Immature natural killer cell (primary cell): Measurements from ENCODE around the gene CHST15. TPM values are rescaled to one million over a fixed set of nuclear protein-coding genes. Genes with fewer than 3 reads are reported as not detected.

Experiments
- DNase-seq, 3 donors: peaks; one replicate each; pipeline ENCODE4 v3.0.0; 2022; ENCODE audit warnings: mixed read lengths in 1 of 3
- H3K27ac Mint-ChIP-seq, 6 donors: one replicate each; pipeline ENCODE4 v1.8.0; 2020; ENCODE audit warnings: mixed read lengths in 6 of 6, mild to moderate bottlenecking in 5 of 6, inconsistent platforms in 4 of 6, moderate library complexity in 3 of 6
- H3K27me3 Mint-ChIP-seq, 3 donors: one replicate each; pipeline ENCODE4 v1.8.0; 2020 to 2021; ENCODE audit warnings: low read depth in 3 of 3, mild to moderate bottlenecking in 3 of 3, mixed read lengths in 3 of 3, moderate library complexity in 3 of 3, inconsistent platforms in 1 of 3
- H3K36me3 Mint-ChIP-seq, 3 donors: one replicate each; pipeline ENCODE4 v1.8.0; 2020; ENCODE audit warnings: mixed read lengths in 3 of 3, inconsistent platforms in 2 of 3, mild to moderate bottlenecking in 2 of 3
- H3K4me1 Mint-ChIP-seq, 2 donors: one replicate each; pipeline ENCODE4 v1.8.0; 2020; ENCODE audit warnings: inconsistent platforms in 2 of 2, mild to moderate bottlenecking in 2 of 2, mixed read lengths in 2 of 2, moderate library complexity in 1 of 2
- H3K4me3 Mint-ChIP-seq, 5 donors: one replicate each; pipeline ENCODE4 v1.8.0; 2020; ENCODE audit warnings: mild to moderate bottlenecking in 5 of 5, mixed read lengths in 5 of 5, inconsistent platforms in 3 of 5, moderate library complexity in 3 of 5
- H3K9me3 Mint-ChIP-seq, 6 donors: one replicate each; pipeline ENCODE4 v1.8.0; 2020; ENCODE audit warnings: mild to moderate bottlenecking in 6 of 6, mixed read lengths in 6 of 6, inconsistent platforms in 4 of 6, moderate library complexity in 3 of 6
- polyA plus RNA-seq, 3 donors: library from polyadenylated mRNA; unstranded; fragments of 300-500 nt; fragmentation: Illumina TruSeq; gene quantifications; one replicate each; pipeline ENCODE4 v1.2.3, GENCODE V29; 2021

Gene CHST15
- polyA plus RNA-seq, 3 donors from 2014 or later: 0.07 to 0.20 (median 0.08) TPM

DNA sequence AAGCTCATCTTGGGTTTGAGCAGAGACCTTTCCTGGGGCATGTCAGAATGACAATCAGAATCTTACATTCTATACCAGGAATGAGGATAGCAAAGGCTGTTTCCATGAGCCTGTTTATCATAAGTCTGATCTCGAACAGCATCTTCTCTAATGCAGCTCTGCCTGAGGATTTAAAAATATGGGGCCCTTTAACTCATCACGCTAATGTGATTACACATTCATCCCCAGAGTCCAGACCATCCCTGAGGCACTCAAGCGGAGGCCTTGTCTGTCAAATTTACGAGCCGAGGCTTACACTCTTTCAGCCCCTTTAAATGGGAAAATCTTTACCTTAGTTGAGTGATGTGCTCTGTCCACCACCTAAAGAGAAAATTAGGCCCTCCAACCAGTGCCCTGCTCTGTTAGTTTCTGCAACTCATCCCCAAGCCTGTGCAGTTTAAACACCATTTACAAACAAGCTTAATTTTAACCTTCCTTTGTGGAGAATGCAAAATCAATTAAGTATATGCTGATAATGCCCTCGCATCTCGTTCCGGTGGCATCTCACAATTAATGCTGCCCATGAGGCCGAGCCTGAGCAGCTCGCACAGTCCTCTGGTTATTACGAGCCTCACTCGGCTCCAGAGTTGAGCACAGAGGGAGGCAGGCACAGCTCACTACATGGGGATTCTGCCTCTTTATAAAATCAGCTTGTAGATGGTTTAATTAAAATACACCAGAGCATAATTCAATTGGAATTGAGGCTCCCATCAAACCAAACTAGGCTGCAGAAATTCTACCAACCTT, 16.0 kb downstream of the CHST15 start:
- Mint-ChIP-seq H3K27me3 (peaks cover 0 to 14% (median 2%) of the 10 kb centered on the region in 3 donors), H3K9me3 (no peaks in the 10 kb centered on the region), H3K4me1 (peaks cover 0 to 6% of the 10 kb centered on the region in 2 donors), H3K36me3 (no peaks in the 10 kb centered on the region), H3K4me3 (no peak overlapping the region), H3K27ac (no peak overlapping the region)
- no peak for DNase-seq

DNA sequence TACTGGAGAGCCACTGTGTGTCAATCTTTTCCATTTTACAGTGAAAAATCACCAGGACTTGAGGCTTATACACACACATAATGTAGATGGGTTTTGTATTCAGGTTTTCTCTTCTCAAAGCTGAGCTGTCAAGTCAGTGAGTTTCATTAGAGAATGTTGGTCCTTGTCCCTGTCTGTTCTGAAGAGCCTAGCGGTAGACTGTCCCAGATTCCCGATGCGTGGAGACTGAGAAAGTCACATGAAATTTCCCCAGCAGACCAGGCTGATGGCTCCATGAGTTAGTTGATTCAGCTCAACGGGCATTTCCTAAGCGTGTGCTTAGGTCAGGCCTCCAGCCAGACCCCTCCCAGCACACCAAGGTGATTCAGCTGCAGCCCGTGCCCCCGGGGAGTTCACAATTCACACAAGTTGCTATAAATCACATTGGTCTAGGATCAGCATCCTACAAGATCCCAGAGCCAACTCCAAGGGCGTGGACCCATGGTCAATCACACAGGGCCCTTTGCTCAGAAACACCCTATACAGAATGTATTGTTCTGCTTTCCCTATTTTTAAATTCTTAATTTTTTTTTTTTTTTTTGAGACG, 17.2 kb downstream of the CHST15 start:
- Mint-ChIP-seq H3K4me1 (peaks cover 0 to 6% of the 10 kb centered on the region in 2 donors), H3K4me3 (no peak overlapping the region), H3K27ac (no peak overlapping the region), H3K36me3 (no peaks in the 10 kb centered on the region), H3K27me3 (peaks cover 0 to 12% (median 2%) of the 10 kb centered on the region in 3 donors), H3K9me3 (no peaks in the 10 kb centered on the region)
- DNase-seq: no peak

DNA sequence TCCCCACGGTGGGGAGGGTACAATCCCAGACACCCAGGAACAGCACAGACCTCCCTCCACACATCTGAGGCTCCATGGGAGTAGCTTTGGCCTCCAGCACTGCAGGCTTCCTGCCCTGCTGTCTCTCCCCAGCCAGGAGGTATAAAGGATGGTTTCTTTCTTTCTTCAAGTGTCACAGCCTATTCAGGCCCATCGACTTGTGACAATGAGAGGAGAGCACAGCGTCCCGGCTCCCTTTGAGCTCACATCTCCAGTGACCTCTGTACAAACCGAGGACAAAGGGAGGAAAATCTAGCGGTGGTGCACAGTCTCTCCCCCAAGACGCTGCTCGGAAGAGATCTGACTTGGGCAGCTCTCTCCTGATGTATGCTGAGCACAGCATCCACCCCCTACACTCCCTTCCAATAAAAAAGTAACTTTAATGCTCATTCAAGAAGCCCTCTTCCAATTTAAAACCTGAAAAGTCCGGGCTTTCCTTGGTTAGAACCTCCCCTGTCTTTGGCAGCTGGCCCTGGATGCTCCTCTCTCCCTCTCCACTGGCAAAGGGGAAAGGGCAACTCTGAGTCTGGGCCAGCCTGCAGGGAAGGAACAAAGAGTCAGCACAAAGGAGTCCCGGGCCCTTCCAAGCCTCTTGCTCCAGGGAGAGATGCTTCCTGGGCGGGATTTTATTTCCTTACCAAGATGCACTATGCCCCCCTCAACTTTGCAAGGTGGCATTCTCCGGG, 18.0 kb downstream of the CHST15 start:
- Mint-ChIP-seq H3K36me3 (no peaks in the 10 kb centered on the region), H3K27me3 (peaks cover 2 to 6% (median 3%) of the 10 kb centered on the region in 3 donors), H3K4me1 (peaks cover 0 to 6% of the 10 kb centered on the region in 2 donors), H3K27ac (no peak overlapping the region), H3K4me3 (no peak overlapping the region), H3K9me3 (no peaks in the 10 kb centered on the region)
- no peak for DNase-seq

DNA sequence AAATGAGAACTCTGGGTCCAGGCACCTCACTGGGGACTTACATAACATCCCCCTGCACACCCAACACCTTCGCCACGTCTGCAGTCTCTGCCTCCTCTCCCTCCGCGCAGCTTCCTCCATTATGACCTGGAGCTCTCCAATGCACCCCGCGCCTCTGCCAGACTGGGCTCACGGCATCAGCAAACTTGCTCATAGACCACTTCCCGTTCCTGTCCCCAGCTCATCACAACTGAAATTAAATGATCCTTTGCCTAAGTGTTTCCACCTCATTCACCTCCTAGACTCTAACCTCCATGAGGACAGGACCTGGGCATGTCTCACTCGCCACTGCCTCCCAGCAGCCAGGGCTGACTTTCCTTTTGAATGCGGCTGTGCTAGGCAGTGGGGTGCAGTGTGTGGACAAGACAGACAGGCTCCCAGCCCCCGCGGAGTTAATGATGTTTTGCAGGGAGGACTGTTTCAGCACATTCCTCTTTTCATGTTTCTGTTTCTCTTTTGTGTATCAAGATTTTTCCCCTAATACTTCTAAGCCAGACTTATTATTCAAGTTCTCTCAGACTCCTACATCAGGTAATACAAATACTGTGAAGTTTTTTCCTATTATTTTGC, 18.8 kb downstream of the CHST15 start:
- peaks cover 0 to 6% of the 10 kb centered on the region in 2 donors for H3K4me1 Mint-ChIP-seq
- no peak for DNase-seq
- H3K27me3 Mint-ChIP-seq: peaks cover 2 to 6% (median 3%) of the 10 kb centered on the region in 3 donors
- H3K9me3 Mint-ChIP-seq: no peaks in the 10 kb centered on the region
- no peaks in the 10 kb centered on the region for H3K36me3 Mint-ChIP-seq
- H3K27ac Mint-ChIP-seq: peak overlapping the region in 2 of 6 donors; percentile 28 to 63
- H3K4me3 Mint-ChIP-seq: no peak overlapping the region

DNA sequence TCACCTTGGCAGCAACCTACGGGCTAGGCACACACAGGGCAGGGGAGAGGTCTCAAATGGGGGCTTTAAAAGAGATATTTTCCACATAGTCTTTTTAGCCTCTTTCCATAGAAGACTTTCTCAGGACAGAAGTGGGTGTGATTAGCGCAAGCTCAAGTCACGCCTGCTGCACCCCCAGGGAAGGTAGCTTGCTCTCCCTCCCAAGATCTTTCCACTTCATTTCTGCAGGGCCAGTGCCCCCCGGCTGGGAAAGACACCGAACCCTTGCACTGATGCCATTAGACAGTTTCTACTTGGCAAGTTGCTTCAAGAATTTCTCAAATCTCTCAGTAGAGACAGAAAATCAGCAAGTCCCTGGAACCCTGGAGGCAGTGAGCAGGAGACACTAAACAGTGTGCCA, 19.4 kb downstream of the CHST15 start:
- DNase-seq: no peak
- Mint-ChIP-seq H3K4me3 (no peak overlapping the region), H3K27ac (no peak overlapping the region), H3K36me3 (no peaks in the 10 kb centered on the region), H3K27me3 (peaks cover 2 to 6% (median 3%) of the 10 kb centered on the region in 3 donors), H3K4me1 (peaks cover 0 to 6% of the 10 kb centered on the region in 2 donors), H3K9me3 (no peaks in the 10 kb centered on the region)

DNA sequence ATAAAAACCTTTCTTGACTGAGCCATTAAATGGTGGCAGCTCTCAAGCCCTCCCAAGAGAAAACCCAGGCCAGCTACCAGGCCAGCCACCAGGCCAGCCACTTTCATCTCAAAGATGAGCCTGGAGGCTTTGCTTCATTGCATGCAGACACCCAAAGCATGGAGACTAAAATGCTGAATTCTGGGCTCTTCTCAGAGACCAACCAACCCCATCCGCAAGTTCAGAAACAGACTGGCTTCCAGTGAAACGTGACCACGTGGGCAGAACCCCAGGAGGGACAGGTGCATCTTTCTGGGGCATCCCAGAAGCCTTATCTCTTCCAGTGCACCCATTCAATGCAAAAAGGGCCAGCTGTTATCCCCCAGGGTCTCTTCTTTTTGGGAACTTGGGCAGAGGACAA, 20.9 kb downstream of the CHST15 start:
- Mint-ChIP-seq H3K4me3 (no peak overlapping the region), H3K4me1 (peaks cover 0 to 6% of the 10 kb centered on the region in 2 donors), H3K36me3 (no peaks in the 10 kb centered on the region), H3K27ac (no peak overlapping the region), H3K9me3 (no peaks in the 10 kb centered on the region), H3K27me3 (peaks cover 2 to 10% (median 3%) of the 10 kb centered on the region in 3 donors)
- DNase-seq: no peak

DNA sequence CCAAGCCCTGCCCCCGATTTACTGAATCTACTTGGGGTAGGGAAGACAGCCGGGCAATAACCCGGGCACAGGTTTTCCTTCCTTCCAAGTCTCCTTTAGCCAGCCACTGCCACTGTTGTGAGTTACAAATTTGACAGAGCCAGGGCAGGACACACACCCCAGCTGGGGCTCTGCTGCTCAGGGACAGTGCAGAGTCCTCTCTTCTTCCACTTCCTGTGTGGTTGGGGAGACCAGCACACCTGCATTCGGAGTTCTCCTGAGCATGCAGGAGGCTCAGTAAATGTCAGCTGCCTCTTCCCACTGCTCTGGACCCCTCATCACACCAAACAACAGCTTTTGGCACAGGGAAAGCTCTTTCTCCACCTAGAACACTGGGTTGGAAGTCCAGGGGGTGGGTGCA, 21.3 kb downstream of the CHST15 start:
- Mint-ChIP-seq H3K4me1 (peaks cover 0 to 6% of the 10 kb centered on the region in 2 donors), H3K36me3 (no peaks in the 10 kb centered on the region)

DNA sequence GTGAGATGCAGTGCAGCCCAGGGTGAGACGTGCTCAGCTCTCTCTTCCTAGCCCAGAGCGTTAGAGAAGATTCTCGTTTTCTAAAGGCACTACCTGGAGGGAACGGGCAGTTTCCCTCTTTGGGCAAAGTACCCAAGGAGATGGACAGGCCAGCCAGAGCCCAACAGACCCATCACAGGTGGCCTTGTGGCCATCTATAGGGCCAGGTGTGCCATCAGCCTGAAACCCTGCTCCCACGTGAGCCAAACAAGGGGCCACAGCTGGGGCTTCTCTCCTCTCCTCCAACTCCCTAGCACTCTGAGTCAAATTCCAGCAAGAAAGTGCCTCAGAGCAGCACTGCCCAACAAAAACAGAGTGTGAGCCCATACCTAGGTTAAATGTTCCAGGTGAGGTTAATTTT, 22.3 kb downstream of the CHST15 start:
- Mint-ChIP-seq H3K9me3 (no peaks in the 10 kb centered on the region), H3K4me3 (no peak overlapping the region), H3K27ac (no peak overlapping the region), H3K4me1 (peaks cover 0 to 6% of the 10 kb centered on the region in 2 donors), H3K27me3 (peaks cover 3 to 13% (median 3%) of the 10 kb centered on the region in 3 donors), H3K36me3 (no peaks in the 10 kb centered on the region)
- DNase-seq: no peak

More for the DNA sequence above, 21.3 kb downstream of the CHST15 start:
- no peak overlapping the region for H3K4me3 Mint-ChIP-seq
- DNase-seq: no peak
- H3K27ac Mint-ChIP-seq: no peak overlapping the region
- H3K27me3 Mint-ChIP-seq: peaks cover 2 to 12% (median 3%) of the 10 kb centered on the region in 3 donors
- no peaks in the 10 kb centered on the region for H3K9me3 Mint-ChIP-seq

DNA sequence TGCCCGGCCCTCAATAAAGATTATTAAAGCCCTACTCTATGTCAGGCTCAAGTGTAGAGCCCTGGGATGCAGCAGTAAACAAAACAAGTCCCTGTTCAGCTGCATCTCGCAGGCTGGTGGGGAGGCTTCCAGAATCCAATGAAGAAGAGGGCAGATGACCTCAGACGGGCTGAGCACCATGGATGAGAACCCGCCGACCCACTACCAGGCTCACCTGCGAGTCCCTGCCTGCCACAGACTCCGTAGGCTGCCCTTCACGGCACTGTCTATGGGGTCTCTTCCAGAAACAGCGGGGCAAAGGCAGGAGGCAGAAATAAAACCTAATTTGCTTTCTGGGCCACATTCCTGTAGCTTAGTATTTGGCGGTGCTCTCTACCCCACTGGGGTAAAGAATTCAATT, 22.7 kb downstream of the CHST15 start:
- Mint-ChIP-seq H3K36me3 (no peaks in the 10 kb centered on the region), H3K27ac (no peak overlapping the region), H3K9me3 (no peaks in the 10 kb centered on the region), H3K4me3 (no peak overlapping the region), H3K4me1 (peaks cover 0 to 6% of the 10 kb centered on the region in 2 donors), H3K27me3 (peaks cover 3 to 13% (median 5%) of the 10 kb centered on the region in 3 donors)
- no peak for DNase-seq

DNA sequence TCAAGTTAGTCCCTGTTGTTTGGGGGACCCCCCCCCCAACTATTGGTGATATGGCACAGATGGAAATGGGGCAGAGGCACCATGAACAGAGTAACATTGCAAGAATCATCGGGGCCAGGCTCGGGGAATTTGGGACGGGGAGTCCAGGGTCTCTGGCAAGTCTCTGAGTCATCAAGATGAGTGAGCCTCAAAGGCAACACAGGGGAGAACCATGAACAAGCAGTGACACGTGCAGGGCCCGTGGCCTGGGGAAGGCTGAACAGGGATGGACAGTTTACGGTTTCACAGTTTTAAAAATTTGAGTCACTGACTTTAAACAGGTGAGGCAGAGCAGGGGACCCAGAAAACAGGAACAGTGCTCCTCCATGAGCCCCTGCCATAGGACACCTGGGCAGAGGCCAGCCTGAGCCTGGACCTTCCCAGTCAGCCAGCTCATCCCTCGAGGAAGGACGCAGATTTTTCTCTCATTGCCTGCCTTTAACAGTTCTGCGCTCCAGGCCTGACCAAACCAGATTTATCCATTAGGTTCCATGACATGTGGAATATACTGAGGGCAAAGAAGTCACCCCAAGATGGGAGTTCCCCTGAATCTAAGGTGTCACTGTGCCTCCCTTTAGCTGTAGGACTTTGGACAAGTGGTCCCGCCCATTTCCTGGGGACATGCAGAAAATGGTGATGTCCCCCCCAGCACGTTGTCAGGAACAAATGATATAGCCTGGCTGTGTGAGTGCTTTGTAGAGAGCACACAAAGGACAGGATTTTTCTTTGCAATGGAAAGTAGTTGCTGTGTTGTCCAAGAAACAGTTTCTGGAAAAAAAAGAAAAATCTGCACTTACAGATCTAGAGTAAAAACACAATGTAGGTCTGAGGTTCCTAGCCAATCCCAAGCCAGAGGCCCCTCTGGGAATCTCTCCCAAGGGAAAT, 23.8 kb downstream of the CHST15 start:
- H3K4me1 Mint-ChIP-seq: peaks cover 0 to 4% of the 10 kb centered on the region in 2 donors
- no peak overlapping the region for H3K27ac Mint-ChIP-seq
- no peaks in the 10 kb centered on the region for H3K9me3 Mint-ChIP-seq
- no peak overlapping the region for H3K4me3 Mint-ChIP-seq
- H3K27me3 Mint-ChIP-seq: peaks cover 3 to 11% (median 5%) of the 10 kb centered on the region in 3 donors
- H3K36me3 Mint-ChIP-seq: no peaks in the 10 kb centered on the region
- no peak for DNase-seq

DNA sequence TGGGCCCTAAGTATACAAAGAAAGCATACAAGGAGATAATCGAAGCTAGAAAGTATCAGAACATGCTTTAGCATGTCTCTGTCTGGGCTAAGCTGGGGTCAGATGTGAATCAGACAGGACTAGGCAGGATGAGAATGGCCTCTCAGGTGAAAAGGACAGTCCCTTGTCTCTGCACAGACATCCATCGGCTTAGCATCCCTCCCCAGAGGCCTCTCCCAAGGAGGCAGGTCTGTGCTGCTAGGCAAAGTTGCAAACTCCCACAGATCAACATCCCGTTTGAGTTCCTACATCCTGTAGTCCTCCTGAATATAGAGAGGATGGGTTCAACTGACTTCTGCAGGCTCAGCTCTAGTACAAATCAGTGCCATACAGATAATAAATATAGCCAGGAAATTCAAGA, 24.5 kb downstream of the CHST15 start:
- Mint-ChIP-seq H3K27ac (no peak overlapping the region), H3K36me3 (no peaks in the 10 kb centered on the region), H3K4me3 (no peak overlapping the region), H3K9me3 (no peaks in the 10 kb centered on the region), H3K27me3 (peaks cover 2 to 7% (median 3%) of the 10 kb centered on the region in 3 donors), H3K4me1 (no peaks in the 10 kb centered on the region)
- DNase-seq: no peak

DNA sequence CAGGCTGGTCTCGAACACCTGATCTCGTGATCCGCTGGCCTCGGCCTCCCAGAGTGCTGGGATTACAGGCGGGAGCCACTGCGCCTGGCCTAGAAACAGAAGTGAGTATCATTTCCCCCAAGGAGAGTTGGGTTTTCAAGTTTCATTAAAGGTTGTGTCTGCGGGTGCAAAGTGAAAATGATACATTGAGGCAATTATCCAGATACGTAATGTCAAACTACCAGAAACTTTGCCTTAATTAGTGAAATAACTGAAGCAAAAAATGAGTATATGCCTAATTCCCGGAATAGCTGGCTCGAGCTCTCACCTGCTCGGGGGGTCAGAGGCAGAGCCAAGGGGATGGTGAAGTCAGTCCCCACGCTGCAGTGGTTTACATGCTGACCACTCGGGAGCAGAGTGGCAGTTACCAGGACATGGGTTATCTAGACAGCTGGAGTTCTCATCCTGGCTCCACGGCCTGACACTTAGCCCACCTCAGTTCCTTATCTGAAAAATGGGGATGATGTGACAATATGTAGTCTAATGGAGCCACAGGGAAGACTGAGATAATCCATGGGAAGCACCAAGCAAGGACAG, 25.5 kb downstream of the CHST15 start:
- DNase-seq: no peak
- Mint-ChIP-seq H3K27ac (no peak overlapping the region), H3K4me1 (no peaks in the 10 kb centered on the region), H3K36me3 (no peaks in the 10 kb centered on the region), H3K9me3 (no peaks in the 10 kb centered on the region), H3K27me3 (peaks cover 2 to 7% (median 3%) of the 10 kb centered on the region in 3 donors), H3K4me3 (no peak overlapping the region)
